GM12878 (cell line): ENCODE measurements around the gene SLC31A2.

Experiments
- CREB1 ChIP-seq: IDR thresholded peaks from 2 replicates; pipeline ENCODE4 v1.6.1; 2012; ENCODE audit warnings: low read depth, mild to moderate bottlenecking, inconsistent platforms
- CTCF ChIP-seq, 3 experiments: IDR thresholded peaks in 2 of 3; conservative IDR thresholded peaks in 1 of 3; 2 replicates each; pipeline ENCODE4 v1.5.1; 2011; ENCODE audit warnings: low read depth in 3 of 3, low read length in 3 of 3, mild to moderate bottlenecking in 3 of 3, control low read depth in 2 of 3, moderate library complexity in 2 of 3, inconsistent platforms in 1 of 3, mixed read lengths in 1 of 3; ENCODE audit not compliant: control insufficient read depth in 2 of 3, insufficient read depth in 1 of 3; ENCODE audit errors: extremely low read depth in 1 of 3
- HCFC1 ChIP-seq: fragments of 150-350 bp; IDR thresholded peaks from 2 replicates; pipeline ENCODE4 v1.6.1; 2014; ENCODE audit warnings: low read length
- HDAC2 ChIP-seq: fragments of 200-600 bp; sonication (generic); IDR thresholded peaks from 2 replicates; pipeline ENCODE4 v1.6.1; 2017
- MXI1 ChIP-seq: fragments of 150-350 bp; IDR thresholded peaks from 2 replicates; pipeline ENCODE4 v1.6.1; 2011; ENCODE audit warnings: low read depth, mild to moderate bottlenecking, inconsistent platforms, low read length, improper control_type of control experiment
- MYC ChIP-seq: IDR thresholded peaks from 2 replicates; pipeline ENCODE4 v1.6.1; 2011; ENCODE audit warnings: mild to moderate bottlenecking, low read length, moderate library complexity, inconsistent platforms; ENCODE audit not compliant: insufficient read depth, insufficient replicate concordance, insufficient read length, severe bottlenecking
- NFIC ChIP-seq: IDR thresholded peaks from 2 replicates; pipeline ENCODE4 v1.6.1; 2012; ENCODE audit warnings: low read depth, mild to moderate bottlenecking, inconsistent platforms, low read length, moderate library complexity
- POLR2A ChIP-seq: IDR thresholded peaks from 2 replicates; pipeline ENCODE4 v1.6.1; 2011; ENCODE audit warnings: low read depth, mild to moderate bottlenecking, low read length
- POLR2AphosphoS2 ChIP-seq: IDR thresholded peaks from 2 replicates; pipeline ENCODE4 v1.6.1; 2011; ENCODE audit warnings: low read depth, mild to moderate bottlenecking, low read length, improper control_type of control experiment, moderate library complexity
- POLR2AphosphoS5 ChIP-seq: IDR thresholded peaks from 2 replicates; pipeline ENCODE4 v1.6.1; 2011; ENCODE audit warnings: mild to moderate bottlenecking, low read length, inconsistent platforms
- SIX5 ChIP-seq: IDR thresholded peaks from 2 replicates; pipeline ENCODE4 v1.6.1; 2011; ENCODE audit warnings: mild to moderate bottlenecking, low read depth, low read length, moderate library complexity; ENCODE audit not compliant: severe bottlenecking
- ZNF24 ChIP-seq: fragments of 450-650 bp; IDR thresholded peaks from 2 replicates; pipeline ENCODE4 v1.6.1; 2017; ENCODE audit warnings: antibody characterized with exemption, mild to moderate bottlenecking
- ZNF274 ChIP-seq: IDR thresholded peaks from one replicate; pipeline ENCODE4 v1.8.0; 2011; ENCODE audit not compliant: insufficient read length, insufficient read depth

DNA sequence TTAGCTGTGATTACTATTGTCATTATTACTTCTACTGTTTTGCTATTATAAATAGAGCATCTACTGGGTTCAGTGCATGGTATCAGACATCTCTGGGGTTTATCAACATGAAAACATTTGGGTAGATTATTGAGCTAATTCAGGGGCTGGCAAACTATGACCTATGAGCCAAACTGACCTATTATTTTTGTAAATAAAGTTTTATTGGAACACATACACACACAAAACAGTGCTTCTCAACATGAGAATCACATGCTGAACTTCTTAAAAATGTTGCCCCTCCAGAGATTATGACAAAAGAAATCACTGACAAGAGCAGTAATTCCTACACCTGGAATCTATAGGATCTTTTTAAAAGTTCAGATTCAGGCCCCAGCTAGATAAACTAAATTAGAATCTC, 30.4 kb downstream of the SLC31A2 start:
- TF ChIP-seq MYC (no peak), POLR2A (no peak), CTCF (IDR thresholded peaks at IDR 0.05 in 2 of 3, conservative IDR thresholded peaks at IDR 0.05 in 1 of 3; ENCODE audit: control insufficient read depth in 2 of 3, extremely low read depth in 1 of 3, insufficient read depth in 1 of 3, low read depth in 3 of 3, low read length in 3 of 3) (no peak), POLR2AphosphoS2 (no peak), POLR2AphosphoS5 (no peak), HDAC2 (no peak), SIX5 (no peak), HCFC1 (no peak), MXI1 (no peak), ZNF274 (no peak), ZNF24 (no peak), NFIC (no peak), CREB1 (no peak)
